Endodermal cell (in vitro differentiated cells): ENCODE data around the gene CENPX. TPM values are rescaled to one million over a fixed set of nuclear protein-coding genes. Genes with fewer than 3 reads are reported as not detected.

Experiments used
- DNase-seq: peaks from one replicate; pipeline ENCODE4 v3.0.0-alpha.2; 2017
- H3K27ac ChIP-seq: 2 replicates; pipeline ENCODE4 v1.5.1; 2013; ENCODE audit warnings: mild to moderate bottlenecking, low read depth, low read length, moderate library complexity
- H3K27me3 ChIP-seq: 2 replicates; pipeline ENCODE4 v1.6.1; 2013; ENCODE audit warnings: mild to moderate bottlenecking, low read length, moderate library complexity; ENCODE audit not compliant: insufficient read depth, control insufficient read depth, poor library complexity, severe bottlenecking
- H3K36me3 ChIP-seq: 2 replicates; pipeline ENCODE4 v1.7.0; 2013; ENCODE audit warnings: mild to moderate bottlenecking, low read length, moderate library complexity; ENCODE audit not compliant: control insufficient read depth, insufficient read depth
- H3K4me1 ChIP-seq: one replicate; pipeline ENCODE4 v1.7.0; 2013; ENCODE audit warnings: low read length; ENCODE audit not compliant: control insufficient read depth, insufficient read depth
- H3K4me3 ChIP-seq: 2 replicates; pipeline ENCODE4 v1.5.1; 2013; ENCODE audit warnings: mild to moderate bottlenecking, low read length, moderate library complexity
- H3K9ac ChIP-seq: 2 replicates; pipeline ENCODE4 v1.6.1; 2013; ENCODE audit warnings: mild to moderate bottlenecking, low read length, moderate library complexity; ENCODE audit not compliant: poor library complexity, severe bottlenecking; ENCODE audit errors: extremely low read depth
- H3K9me3 ChIP-seq: 2 replicates; pipeline ENCODE4 v1.6.1; 2013; ENCODE audit warnings: mild to moderate bottlenecking, low read length, moderate library complexity; ENCODE audit not compliant: control insufficient read depth
- H3K27ac Mint-ChIP-seq: 2 replicates; pipeline ENCODE4 v1.8.0; 2020; ENCODE audit warnings: mixed read lengths
- H3K27me3 Mint-ChIP-seq: 2 replicates; pipeline ENCODE4 v1.8.0; 2021; ENCODE audit warnings: mild to moderate bottlenecking, mixed read lengths; ENCODE audit not compliant: insufficient read depth
- H3K36me3 Mint-ChIP-seq: 2 replicates; pipeline ENCODE4 v1.8.0; 2020; ENCODE audit warnings: low read depth, mixed read lengths
- H3K4me1 Mint-ChIP-seq: 2 replicates; pipeline ENCODE4 v1.8.0; 2020; ENCODE audit warnings: mixed read lengths
- H3K4me3 Mint-ChIP-seq: 2 replicates; pipeline ENCODE4 v1.8.0; 2020; ENCODE audit warnings: mild to moderate bottlenecking, moderate library complexity, mixed read lengths
- H3K9me3 Mint-ChIP-seq: 2 replicates; pipeline ENCODE4 v1.8.0; 2020; ENCODE audit warnings: mild to moderate bottlenecking, mixed read lengths
- WGBS, 2 experiments: methylation state at CpG; one replicate each; pipeline versions ENCODE4 v1.1.5 to v1.1.7; 2013; ENCODE audit warnings: missing lambda C conversion rate in 2 of 2, mixed read lengths in 1 of 2; ENCODE audit not compliant: insufficient coverage in 1 of 2, insufficient read length in 1 of 2; 5-methylcytosine and 5-hydroxymethylcytosine counted together
- total RNA-seq, 2 donors: library from RNA; stranded (reverse); fragmentation: NEBNext Ultra II Directional in 1 of 2; extraction: Animal tissue kit (Norgen Biotek cat#: 25700) in 1 of 2; gene quantifications; 2 replicates in 1 of 2; 3 replicates in 1 of 2; pipeline ENCODE4 v1.2.1, GENCODE V29; 2021
- TF ChIP-seq, protein P1 (sequence below): fragments of 200-600 bp; sonication (generic); conservative IDR thresholded peaks from 2 replicates; pipeline ENCODE4 v1.5.0; 2021; ENCODE audit warnings: antibody characterized with exemption, mild to moderate bottlenecking

The CENPX gene
- total RNA-seq, 2 donors from 2014 or later: 80.0 to 85.0 TPM

DNA sequence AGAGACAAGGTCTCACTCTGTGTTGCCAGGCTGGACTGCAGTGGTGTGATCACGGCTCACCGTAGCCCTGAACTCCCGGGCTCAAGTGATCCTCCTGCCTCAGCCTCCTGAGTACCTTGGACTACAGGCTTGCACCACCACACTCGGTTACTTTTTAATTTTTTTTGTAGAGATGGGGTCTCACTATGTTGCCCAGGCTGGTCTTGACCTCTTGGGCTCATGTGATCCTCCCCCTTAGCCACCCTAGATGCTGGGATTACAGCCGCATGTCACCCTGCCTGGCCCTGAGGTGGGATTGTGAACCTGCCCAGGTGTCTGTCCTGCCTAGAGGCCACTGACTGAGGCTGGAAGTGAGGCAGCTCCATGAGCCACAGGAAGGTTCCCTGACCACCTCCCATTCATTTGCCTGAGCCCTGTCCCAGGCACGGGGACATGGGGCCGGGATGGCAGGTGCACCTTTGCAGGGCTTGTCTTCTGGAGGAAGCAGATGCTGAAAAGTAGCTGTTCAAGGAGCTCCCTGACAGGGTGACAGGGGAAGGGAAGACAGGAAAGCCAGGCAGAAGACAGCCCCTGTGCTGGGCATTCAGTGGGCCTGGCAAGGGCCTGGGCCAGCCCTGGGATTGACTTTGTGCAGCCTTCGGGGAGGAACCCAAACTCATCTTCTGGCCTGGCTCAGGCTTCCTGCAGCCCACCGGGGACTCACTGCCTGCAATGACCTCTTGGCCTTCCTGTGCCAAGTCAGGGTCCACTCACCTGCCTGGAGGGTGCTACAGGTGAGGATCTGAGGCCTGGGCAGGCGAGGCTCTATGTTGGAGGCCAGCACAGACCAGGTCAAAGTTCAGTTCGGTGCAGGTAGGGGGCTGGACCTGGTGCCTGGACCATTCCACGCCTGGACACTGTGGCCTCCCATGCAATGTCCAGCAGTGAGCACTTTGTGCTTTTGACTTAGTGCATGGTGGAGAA, 53.5 kb downstream of the CENPX start:
- peak; percentile 42 for DNase-seq
- no peaks in the 10 kb centered on the region for H3K36me3 Mint-ChIP-seq
- Histone ChIP-seq H3K27me3 (peaks cover 5% of the 10 kb centered on the region), H3K9ac (no peak overlapping the region), H3K4me3 (no peak overlapping the region), H3K9me3 (peaks cover 6% of the 10 kb centered on the region), H3K36me3 (no peaks in the 10 kb centered on the region), H3K27ac (no peak overlapping the region), H3K4me1 (no peaks in the 10 kb centered on the region)
- H3K9me3 Mint-ChIP-seq: peaks cover 19% of the 10 kb centered on the region
- TF ChIP-seq, protein P1, sequence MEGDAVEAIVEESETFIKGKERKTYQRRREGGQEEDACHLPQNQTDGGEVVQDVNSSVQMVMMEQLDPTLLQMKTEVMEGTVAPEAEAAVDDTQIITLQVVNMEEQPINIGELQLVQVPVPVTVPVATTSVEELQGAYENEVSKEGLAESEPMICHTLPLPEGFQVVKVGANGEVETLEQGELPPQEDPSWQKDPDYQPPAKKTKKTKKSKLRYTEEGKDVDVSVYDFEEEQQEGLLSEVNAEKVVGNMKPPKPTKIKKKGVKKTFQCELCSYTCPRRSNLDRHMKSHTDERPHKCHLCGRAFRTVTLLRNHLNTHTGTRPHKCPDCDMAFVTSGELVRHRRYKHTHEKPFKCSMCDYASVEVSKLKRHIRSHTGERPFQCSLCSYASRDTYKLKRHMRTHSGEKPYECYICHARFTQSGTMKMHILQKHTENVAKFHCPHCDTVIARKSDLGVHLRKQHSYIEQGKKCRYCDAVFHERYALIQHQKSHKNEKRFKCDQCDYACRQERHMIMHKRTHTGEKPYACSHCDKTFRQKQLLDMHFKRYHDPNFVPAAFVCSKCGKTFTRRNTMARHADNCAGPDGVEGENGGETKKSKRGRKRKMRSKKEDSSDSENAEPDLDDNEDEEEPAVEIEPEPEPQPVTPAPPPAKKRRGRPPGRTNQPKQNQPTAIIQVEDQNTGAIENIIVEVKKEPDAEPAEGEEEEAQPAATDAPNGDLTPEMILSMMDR: no peak
- no peak overlapping the region for H3K27ac Mint-ChIP-seq
- peaks cover 25% of the 10 kb centered on the region for H3K27me3 Mint-ChIP-seq
- no peak overlapping the region for H3K4me3 Mint-ChIP-seq
- 95% methylated on average over 12 of the region's 12 CpGs for WGBS, 2 experiments
- peaks cover 10% of the 10 kb centered on the region for H3K4me1 Mint-ChIP-seq

Other genes with a start within 250 kb of the CENPX start
- 1 to 10 TPM in 1 of 2 donors, not detected in 1; 4.0 TPM for gene GCGR, start 218.7 kb downstream of the CENPX start, total RNA-seq
- gene MCRIP1, start 189.6 kb downstream of the CENPX start, total RNA-seq: 100 to 1,000 TPM; 164 to 183 TPM
- not detected for gene PPP1R27, start 187.8 kb downstream of the CENPX start, total RNA-seq
- 100 to 1,000 TPM; 493 to 535 TPM for gene P4HB, start 162.3 kb downstream of the CENPX start, total RNA-seq
- gene ARHGDIA, start 151.5 kb downstream of the CENPX start, total RNA-seq: 100 to 1,000 TPM; 240 to 254 TPM
- gene ALYREF, start 131.3 kb downstream of the CENPX start, total RNA-seq: 100 to 1,000 TPM; 154 to 170 TPM
- gene ANAPC11, start 131.2 kb downstream of the CENPX start, total RNA-seq: 100 to 1,000 TPM; 161 to 195 TPM
- 1 to 10 TPM; 3.3 to 3.7 TPM for gene NPB, start 120.6 kb downstream of the CENPX start, total RNA-seq
- gene PCYT2, start 111.5 kb downstream of the CENPX start, total RNA-seq: 10 to 100 TPM; 66.8 to 70.9 TPM
- 10 to 100 TPM; 21.8 to 22.1 TPM for gene SIRT7, start 104.7 kb downstream of the CENPX start, total RNA-seq
- 10 to 100 TPM; 39.9 to 54.1 TPM for gene MAFG, start 95.1 kb downstream of the CENPX start, total RNA-seq
- 100 to 1,000 TPM; 104 to 107 TPM for gene PYCR1, start 85.6 kb downstream of the CENPX start, total RNA-seq
- gene MYADML2, start 75.6 kb downstream of the CENPX start, total RNA-seq: not detected
- 10 to 100 TPM; 12.5 to 26.3 TPM for gene NOTUM, start 61.7 kb downstream of the CENPX start, total RNA-seq
- gene ASPSCR1, start 45.2 kb downstream of the CENPX start, total RNA-seq: 10 to 100 TPM; 50.8 to 65.4 TPM
- gene LRRC45, start 427 bp upstream of the CENPX start, total RNA-seq: 10 to 100 TPM; 35.1 to 38.9 TPM
- 10 to 100 TPM; 45.7 to 53.9 TPM for gene RAC3, start 8.8 kb upstream of the CENPX start, total RNA-seq
- 10 to 100 TPM; 73.8 to 83.6 TPM for gene DCXR, start 14.8 kb upstream of the CENPX start, total RNA-seq
- gene RFNG, start 28.9 kb upstream of the CENPX start, total RNA-seq: 10 to 100 TPM; 46.3 to 54.5 TPM
- gene GPS1, start 29.0 kb upstream of the CENPX start, total RNA-seq: 100 to 1,000 TPM; 152 to 153 TPM
- gene DUS1L, start 42.9 kb upstream of the CENPX start, total RNA-seq: 100 to 1,000 TPM in 1 of 2 donors, 10 to 100 TPM in 1; 85.3 to 108 TPM
- 100 to 1,000 TPM; 371 to 498 TPM for gene FASN, start 75.4 kb upstream of the CENPX start, total RNA-seq
- 10 to 100 TPM; 61.8 to 82.8 TPM for gene CCDC57, start 190.0 kb upstream of the CENPX start, total RNA-seq
- gene SLC16A3, start 206.2 kb upstream of the CENPX start, total RNA-seq: 10 to 100 TPM; 31.8 to 39.7 TPM